Esophagus muscularis mucosa (tissue), 3 donors: ENCODE measurements around the gene PSEN1.

ENCODE experiments used
- CTCF ChIP-seq, 3 experiments: fragments of 200-600 bp in 2 of 3; fragments of 450-650 bp in 1 of 3; sonication (generic) in 2 of 3; IDR thresholded peaks; one replicate each; pipeline ENCODE4 v1.5.1; 2017 to 2019; ENCODE audit warnings: antibody characterized with exemption in 3 of 3, mild to moderate bottlenecking in 2 of 3, moderate library complexity in 1 of 3
- POLR2A ChIP-seq: fragments of 450-650 bp; IDR thresholded peaks from one replicate; pipeline ENCODE4 v1.6.1; 2017; ENCODE audit warnings: antibody characterized with exemption, moderate library complexity, mild to moderate bottlenecking, low read depth
- POLR2AphosphoS5 ChIP-seq, 2 donors: sonication (generic); formaldehyde crosslinking; IDR thresholded peaks; one replicate each; pipeline ENCODE4 v1.6.1; 2017; ENCODE audit warnings: antibody characterized with exemption in 2 of 2

- TF ChIP-seq POLR2A (no peak), CTCF (IDR thresholded peaks at IDR 0.05) (no peak), POLR2AphosphoS5 (IDR thresholded peaks at IDR 0.05) (no peak)
Measured at GRCh38 chr14:73105050-73105449, 31.3 kb upstream of the PSEN1 start.
